MCF 10A (cell line): ENCODE data around the gene HS6ST3. TPM values are rescaled to one million over a fixed set of nuclear protein-coding genes. Genes with fewer than 3 reads are reported as not detected.
A peak's percentile ranks its signal among the peaks of the same experiment; 100 is the strongest.

Experiments
- BruUV-seq: library from RNA; stranded (reverse); fragments of 400-500 nt; replicated peaks from 2 replicates; lab custom pipeline; 2021; lab: Mats Ljungman, UMichigan
- CTCF ChIA-PET: fragments of 300-600 bp; sonication (Branson Sonifier 250); formaldehyde crosslinking; extraction: SDS; loops from one replicate; lab custom pipeline; 2021; ENCODE audit warnings: antibody characterized with exemption, inconsistent platforms; lab: Yijun Ruan, JAX
- POLR2A ChIA-PET: fragments of 300-600, 350-650 bp; sonication (Branson Sonifier 250); formaldehyde crosslinking; extraction: SDS; loops from one replicate; lab custom pipeline; 2020; ENCODE audit warnings: antibody characterized with exemption, inconsistent platforms; lab: Yijun Ruan, JAX
- DNase-seq: peaks from one replicate; pipeline ENCODE4 v3.0.0-alpha.2; 2018; ENCODE audit not compliant: unreplicated experiment
- H3K27ac Mint-ChIP-seq: one replicate; pipeline ENCODE4 v1.8.0; 2022; ENCODE audit warnings: mild to moderate bottlenecking, low read depth, mixed read lengths; ENCODE audit not compliant: unreplicated experiment
- H3K27me3 Mint-ChIP-seq: one replicate; pipeline ENCODE4 v1.8.0; 2022; ENCODE audit warnings: mixed read lengths; ENCODE audit not compliant: insufficient read depth, unreplicated experiment
- H3K36me3 Mint-ChIP-seq: one replicate; pipeline ENCODE4 v1.8.0; 2022; ENCODE audit warnings: mild to moderate bottlenecking, moderate library complexity, mixed read lengths; ENCODE audit not compliant: insufficient read depth, unreplicated experiment
- H3K4me1 Mint-ChIP-seq: one replicate; pipeline ENCODE4 v1.8.0; 2022; ENCODE audit warnings: mixed read lengths; ENCODE audit not compliant: insufficient read depth, unreplicated experiment
- H3K4me3 Mint-ChIP-seq: one replicate; pipeline ENCODE4 v1.8.0; 2022; ENCODE audit warnings: mild to moderate bottlenecking, moderate library complexity, mixed read lengths; ENCODE audit not compliant: unreplicated experiment
- H3K9me3 Mint-ChIP-seq: one replicate; pipeline ENCODE4 v1.8.0; 2022; ENCODE audit warnings: mixed read lengths; ENCODE audit not compliant: unreplicated experiment
- CTCF ChIP-seq: fragments of 200-600 bp; IDR thresholded peaks from one replicate; pipeline ENCODE4 v1.8.0; 2022; ENCODE audit warnings: antibody characterized with exemption, mild to moderate bottlenecking; ENCODE audit not compliant: unreplicated experiment
- intact Hi-C: fragments of 100-400 bp; cut with micrococcal nuclease; formaldehyde crosslinking; loops from 2 replicates; pipeline ENCODE4 v1.14.1; 2022
- total RNA-seq: library from RNA; stranded (reverse); gene quantifications from 2 replicates; pipeline ENCODE4 v1.2.3, GENCODE V29; 2022

Gene HS6ST3
- total RNA-seq, 1 experiment from 2014 or later = 0.09 TPM

- Mint-ChIP-seq H3K9me3 (no peaks in the 10 kb centered on the region), H3K36me3 (no peaks in the 10 kb centered on the region), H3K27me3 (no peaks in the 10 kb centered on the region), H3K4me3 (no peak overlapping the region), H3K27ac (no peak overlapping the region), H3K4me1 (peaks cover 15% of the 10 kb centered on the region)
- DNase-seq = no peak
- no TSS peak for BruUV-seq
- POLR2A ChIA-PET = interaction anchor here (0.6 kb wide), 1 partner anchor 142 kb away, joined by 3 read pairs; no protein-coding TSS in a partner anchor
- TF ChIP-seq CTCF = no peak
- intact Hi-C loops = no loop called here
- CTCF ChIA-PET = interaction anchor here (0.6 to 1.5 kb wide), 6 partner anchors 8 to 597 kb away, joined by 3 to 5 read pairs (median 4); no protein-coding TSS in a partner anchor
These were observed 131.6 kb downstream of the HS6ST3 start for GRCh38 chr13:96221471-96221870.

DNA sequence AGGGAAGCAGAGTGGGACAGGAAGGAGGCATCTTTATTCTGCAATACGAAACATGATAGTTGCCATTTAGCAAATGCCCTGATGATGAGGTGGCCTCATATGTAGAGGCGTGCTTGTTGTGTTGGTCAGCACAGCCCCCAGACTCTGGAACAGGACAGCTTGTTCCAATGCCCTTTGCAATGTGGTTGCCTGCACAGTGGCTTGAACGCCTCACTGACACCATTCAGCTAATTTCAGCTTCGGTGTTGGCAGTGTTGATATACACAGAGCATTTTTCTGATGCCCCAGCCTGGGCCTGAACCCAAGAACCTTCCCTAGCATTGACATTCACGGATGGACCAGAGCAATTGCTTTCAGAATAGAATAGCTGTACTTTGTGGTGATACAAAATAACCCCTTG lies 133.3 kb downstream of the HS6ST3 start:
- TF ChIP-seq CTCF = no peak
- BruUV-seq = no TSS peak
- CTCF ChIA-PET = interaction anchor here (0.5 to 1.2 kb wide), 3 partner anchors 65 to 203 kb away, joined by 3 to 6 read pairs (median 3); no protein-coding TSS in a partner anchor

GRCh38 chr13:96229356-96229755 lies 139.4 kb downstream of the HS6ST3 start:
- intact Hi-C loops = loop anchor here (1.0 kb wide), 1 partner anchor 209 kb away; no protein-coding TSS in a partner anchor
- Mint-ChIP-seq H3K4me3 (no peak overlapping the region), H3K9me3 (no peaks in the 10 kb centered on the region), H3K4me1 (no peaks in the 10 kb centered on the region), H3K36me3 (no peaks in the 10 kb centered on the region), H3K27ac (no peak overlapping the region), H3K27me3 (no peaks in the 10 kb centered on the region)
- ChIA-PET POLR2A (no interaction called here), CTCF (interaction anchor here (0.6 to 2.1 kb wide), 8 partner anchors 8 to 210 kb away, joined by 3 to 10 read pairs (median 4); no protein-coding TSS in a partner anchor)
- peak; percentile 47 for TF ChIP-seq CTCF
- peak; percentile 60 for DNase-seq
- BruUV-seq = no TSS peak

More for the DNA sequence above, 133.3 kb downstream of the HS6ST3 start:
- no peak for DNase-seq
- H3K4me1 Mint-ChIP-seq = peaks cover 15% of the 10 kb centered on the region
- H3K4me3 Mint-ChIP-seq = no peak overlapping the region
- no peaks in the 10 kb centered on the region for H3K9me3 Mint-ChIP-seq
- no peaks in the 10 kb centered on the region for H3K27me3 Mint-ChIP-seq
- intact Hi-C loops = no loop called here
- no peaks in the 10 kb centered on the region for H3K36me3 Mint-ChIP-seq
- POLR2A ChIA-PET = no interaction called here
- H3K27ac Mint-ChIP-seq = no peak overlapping the region

- POLR2A ChIA-PET = interaction anchor here (1.1 kb wide), 1 partner anchor 130 kb away, joined by 3 read pairs; no protein-coding TSS in a partner anchor
- no TSS peak for BruUV-seq
- Mint-ChIP-seq H3K36me3 (no peaks in the 10 kb centered on the region), H3K4me1 (no peaks in the 10 kb centered on the region), H3K9me3 (no peaks in the 10 kb centered on the region), H3K27me3 (no peaks in the 10 kb centered on the region), H3K4me3 (no peak overlapping the region), H3K27ac (no peak overlapping the region)
- intact Hi-C loops = no loop called here
- DNase-seq = no peak
- TF ChIP-seq CTCF = no peak
- CTCF ChIA-PET = interaction anchor here (0.7 kb wide), 1 partner anchor 708 kb away, joined by 4 read pairs; no protein-coding TSS in a partner anchor
These were observed 148.3 kb downstream of the HS6ST3 start for GRCh38 chr13:96238241-96238640.
